Fibroblast of lung (primary cell): ENCODE data around the gene UTP11.

ENCODE experiments used
- CTCF ChIP-seq, 2 donors: IDR thresholded peaks in 1 of 2; conservative IDR thresholded peaks in 1 of 2; 1 replicate in 1 of 2; 2 replicates in 1 of 2; pipeline ENCODE4 v1.5.1; 2011 to 2012; ENCODE audit warnings: low read length in 2 of 2, control low read depth in 1 of 2, inconsistent platforms in 1 of 2, low read depth in 1 of 2, mild to moderate bottlenecking in 1 of 2
- EZH2 ChIP-seq: IDR thresholded peaks from 2 replicates; pipeline ENCODE4 v1.5.1; 2012; ENCODE audit warnings: low read length, control low read depth, mild to moderate bottlenecking; ENCODE audit errors: missing control alignments

GRCh38 chr1:38052750-38053415, 40.3 kb downstream of the UTP11 start:
- TF ChIP-seq CTCF (conservative IDR thresholded peaks at IDR 0.05 in 1 of 2, IDR thresholded peaks at IDR 0.05 in 1 of 2; ENCODE audit: low read depth in 1 of 2, low read length in 2 of 2) = no peak
- TF ChIP-seq EZH2 = no peak
